HL-60 (cell line): ENCODE results near the gene HECW1.

Source experiments
- CTCF ChIP-seq: IDR thresholded peaks from one replicate; pipeline ENCODE4 v1.5.1; 2011; ENCODE audit warnings: low read length, control low read depth, inconsistent platforms; ENCODE audit not compliant: insufficient read depth
- GABPA ChIP-seq: IDR thresholded peaks from 2 replicates; pipeline ENCODE4 v1.6.1; 2012; ENCODE audit warnings: low read depth
- POLR2AphosphoS5 ChIP-seq: IDR thresholded peaks from 2 replicates; pipeline ENCODE4 v1.6.1; 2012; ENCODE audit warnings: low read depth
- REST ChIP-seq: IDR thresholded peaks from 2 replicates; pipeline ENCODE4 v1.6.1; 2012; ENCODE audit warnings: low read depth; ENCODE audit not compliant: insufficient replicate concordance

DNA sequence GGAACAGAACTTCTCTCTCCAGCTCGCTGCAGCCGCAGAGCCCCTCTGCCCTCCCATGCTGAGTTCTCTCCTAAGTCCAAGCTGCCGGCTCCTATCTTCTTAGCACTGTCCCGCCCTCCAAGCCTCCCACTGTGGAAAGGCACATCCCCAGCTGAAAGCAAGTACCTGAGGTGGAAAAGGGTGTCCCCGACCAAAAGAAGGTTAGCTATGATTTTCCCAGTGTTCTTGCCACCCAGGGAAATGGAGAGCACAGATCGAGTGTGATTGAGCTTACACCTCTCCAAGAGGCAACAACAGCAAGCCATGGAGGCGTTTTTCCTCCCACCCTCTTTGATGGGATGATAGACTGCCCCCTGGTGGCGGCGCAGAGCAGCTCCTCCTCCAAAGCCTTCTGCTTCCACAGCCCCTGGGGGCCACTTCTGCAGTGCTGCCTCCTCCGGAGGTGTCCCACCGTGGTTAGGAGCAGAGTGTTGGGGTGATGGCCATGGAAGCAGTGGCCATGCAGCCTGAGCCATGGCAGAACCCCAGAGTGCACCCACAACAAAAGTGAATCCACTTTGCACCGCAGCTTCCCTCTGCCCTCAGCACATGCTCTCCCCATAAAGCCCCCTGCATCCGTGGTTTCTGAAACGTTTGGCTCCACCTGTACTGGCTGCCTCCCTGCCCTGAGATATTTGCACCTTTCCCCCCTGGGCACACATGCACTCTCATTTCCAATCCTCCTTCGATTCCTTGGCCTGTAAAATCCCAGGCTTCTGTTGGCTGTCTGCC is 327.4 kb downstream of the HECW1 start:
- peak; percentile 81 for TF ChIP-seq CTCF
- no peak for TF ChIP-seq POLR2AphosphoS5
- no peak for TF ChIP-seq REST
- TF ChIP-seq GABPA = no peak
